Right renal pelvis (tissue), 4 donors: ENCODE results near the gene FBXO4. TPM values are rescaled to one million over a fixed set of nuclear protein-coding genes. Genes with fewer than 3 reads are reported as not detected.
A peak's percentile ranks its signal among the peaks of the same experiment; 100 is the strongest.

Source experiments
- DNase-seq, 4 donors: peaks; one replicate each; pipeline ENCODE4 v3.0.0-alpha.2; 2013; ENCODE audit warnings: low read depth in 4 of 4, low spot score in 3 of 4, missing footprints in 1 of 4
- polyA plus RNA-seq, 4 donors: library from polyadenylated mRNA; unstranded; fragments of 120-200 nt; gene quantifications; one replicate each; pipeline ENCODE4 v1.2.1, GENCODE V29; 2013; ENCODE audit not compliant: insufficient read length in 4 of 4

The FBXO4 gene, protein sequence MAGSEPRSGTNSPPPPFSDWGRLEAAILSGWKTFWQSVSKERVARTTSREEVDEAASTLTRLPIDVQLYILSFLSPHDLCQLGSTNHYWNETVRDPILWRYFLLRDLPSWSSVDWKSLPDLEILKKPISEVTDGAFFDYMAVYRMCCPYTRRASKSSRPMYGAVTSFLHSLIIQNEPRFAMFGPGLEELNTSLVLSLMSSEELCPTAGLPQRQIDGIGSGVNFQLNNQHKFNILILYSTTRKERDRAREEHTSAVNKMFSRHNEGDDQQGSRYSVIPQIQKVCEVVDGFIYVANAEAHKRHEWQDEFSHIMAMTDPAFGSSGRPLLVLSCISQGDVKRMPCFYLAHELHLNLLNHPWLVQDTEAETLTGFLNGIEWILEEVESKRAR
- polyA plus RNA-seq: 10 to 100 TPM; 13.4 to 14.9 (median 14.5) TPM

DNA sequence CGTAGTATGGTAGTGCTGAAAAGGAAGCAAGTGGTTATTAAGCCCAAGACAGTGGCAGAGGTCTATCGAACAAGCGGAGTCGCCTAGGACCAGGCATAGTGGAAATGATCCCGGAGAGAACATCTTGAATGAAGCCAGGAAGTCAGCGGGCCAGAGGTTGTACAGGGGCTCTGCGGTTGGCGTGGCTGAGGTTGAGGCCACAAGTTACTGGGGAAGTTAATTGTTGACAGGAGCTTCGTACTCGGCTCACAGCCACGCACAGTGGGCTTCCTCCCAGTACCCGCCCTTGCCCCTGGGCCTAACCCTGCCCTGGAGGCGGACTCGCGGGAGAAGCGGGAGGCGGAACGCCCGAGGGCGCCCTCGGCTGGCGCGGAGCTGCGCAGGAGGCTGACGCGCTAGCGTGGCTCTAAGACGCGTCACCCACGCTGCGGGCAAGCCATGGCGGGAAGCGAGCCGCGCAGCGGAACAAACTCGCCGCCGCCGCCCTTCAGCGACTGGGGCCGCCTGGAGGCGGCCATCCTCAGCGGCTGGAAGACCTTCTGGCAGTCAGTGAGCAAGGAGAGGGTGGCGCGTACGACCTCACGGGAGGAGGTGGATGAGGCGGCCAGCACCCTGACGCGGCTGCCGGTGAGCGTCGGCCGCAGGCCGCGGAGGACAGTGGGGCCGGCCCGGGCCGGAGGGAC, at the start of gene FBXO4:
Gene FBXO4 (plus strand): TSS at position 410 of the 683 bp plus-strand sequence. CDS start 29 bp downstream, at position 439.
- peak; percentile 51 to 77 (median 64) for DNase-seq

DNA sequence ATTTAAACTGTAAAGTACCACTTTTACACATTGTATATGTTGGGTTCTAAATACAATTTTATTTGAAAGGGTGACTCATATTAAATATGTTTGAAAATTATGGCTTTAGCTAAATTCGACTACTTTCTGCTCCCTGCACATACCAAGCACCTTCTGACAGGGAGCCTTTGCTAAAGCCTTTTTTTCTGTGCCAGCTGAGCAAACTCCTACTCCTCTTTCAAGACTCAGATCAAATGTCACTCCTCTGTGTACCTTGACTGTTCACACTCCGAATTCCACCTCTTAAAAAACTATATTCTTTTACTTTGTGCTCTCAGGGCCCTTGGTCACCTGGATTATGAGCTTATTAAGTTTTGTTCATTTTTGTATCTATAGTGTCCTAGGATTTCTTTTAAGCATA, 48.4 kb upstream of the FBXO4 start:
- no peak for DNase-seq

DNA sequence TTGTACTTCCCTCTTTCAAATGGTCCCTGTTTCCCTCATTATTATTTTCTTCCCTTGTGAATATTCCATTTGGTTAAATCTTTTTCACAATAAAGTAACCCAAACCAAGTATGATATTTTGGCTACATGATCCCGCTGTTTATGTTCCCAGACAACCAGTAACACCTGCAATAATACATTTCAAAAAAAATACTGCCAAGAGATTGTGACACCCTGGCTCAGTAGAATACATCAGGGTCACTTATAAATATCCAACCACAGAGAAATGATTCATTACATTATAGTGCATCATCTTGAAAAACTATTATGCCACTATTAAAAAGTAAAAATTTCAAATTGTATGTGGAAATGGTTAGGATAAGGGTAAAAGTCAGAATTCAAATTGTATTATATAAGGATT, 47.7 kb upstream of the FBXO4 start:
- no peak for DNase-seq

DNA sequence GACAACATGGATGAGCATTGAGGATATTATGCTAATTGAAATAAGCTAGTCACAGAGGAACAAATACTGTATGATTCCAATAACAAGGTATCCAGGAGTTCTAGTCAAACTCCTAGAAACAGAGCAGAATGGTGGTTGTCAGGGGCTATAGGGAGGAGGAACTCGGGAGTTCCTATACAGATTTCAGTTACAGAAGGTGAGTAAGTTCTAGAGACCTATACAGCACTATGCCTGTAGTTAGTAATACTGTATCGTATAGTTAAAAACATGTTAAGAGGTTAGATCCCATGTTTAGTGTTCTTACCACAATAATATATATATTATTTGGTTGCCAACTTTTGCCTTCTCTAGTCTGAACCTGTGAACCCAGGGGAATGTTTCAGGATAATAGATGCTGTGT, 46.9 kb upstream of the FBXO4 start:
- DNase-seq: no peak

DNA sequence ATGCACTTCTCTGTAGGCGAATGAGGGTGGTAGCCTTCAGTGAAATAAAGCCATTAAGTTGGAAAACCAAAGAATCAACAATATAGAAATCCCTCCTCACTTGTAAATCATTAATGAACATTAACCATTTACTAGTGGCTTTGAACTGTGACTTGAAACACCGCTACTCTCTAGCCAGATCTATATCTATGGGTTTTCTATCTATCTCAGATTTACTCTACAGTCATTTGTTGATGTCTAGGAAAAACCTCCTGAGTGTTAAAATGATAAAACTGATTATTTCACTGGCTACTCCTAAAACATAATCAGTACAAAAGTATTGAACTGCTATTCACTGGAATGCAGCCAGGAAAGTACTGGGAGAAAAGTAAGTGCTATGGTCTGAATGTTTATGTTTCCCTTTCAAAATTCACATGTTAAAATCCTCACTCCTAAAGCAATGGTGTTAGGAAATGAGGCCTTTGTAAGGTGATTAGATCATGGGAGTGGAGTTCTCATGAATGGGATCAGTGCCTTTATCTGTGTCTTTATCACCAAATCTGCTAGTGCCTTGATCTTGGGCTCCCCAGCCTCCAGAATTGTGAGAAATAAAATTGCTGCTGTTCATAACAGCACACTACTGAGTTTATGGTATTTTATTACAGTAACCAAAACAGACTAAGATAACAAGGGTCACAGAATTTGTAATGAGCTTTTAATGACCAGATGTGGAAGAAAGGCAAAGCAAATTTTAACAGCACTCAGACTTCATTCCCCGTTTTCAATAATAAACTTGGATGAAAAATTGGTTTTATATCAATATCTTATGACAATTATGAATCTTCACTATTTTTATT, 46.2 kb upstream of the FBXO4 start:
- DNase-seq: no peak

DNA sequence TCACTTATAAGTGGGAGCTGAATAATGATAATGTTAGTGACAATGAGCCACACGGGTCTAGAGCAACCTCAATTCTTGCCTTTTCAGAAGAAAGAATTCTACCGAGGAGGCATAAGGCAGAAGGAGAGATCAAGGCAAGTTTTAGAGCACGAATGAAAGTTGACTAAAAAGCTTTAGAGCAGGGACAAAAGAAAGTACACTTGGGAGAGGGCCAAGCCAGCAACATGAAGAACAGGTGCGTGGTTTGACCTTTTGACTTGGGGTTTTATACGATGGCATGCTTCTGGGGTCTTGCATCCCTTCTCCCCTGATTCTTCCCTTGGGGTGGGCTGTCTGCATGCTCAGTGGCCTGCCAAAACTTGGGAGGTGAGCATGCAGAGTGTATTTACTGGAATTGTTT, 42.3 kb upstream of the FBXO4 start:
- DNase-seq: no peak

DNA sequence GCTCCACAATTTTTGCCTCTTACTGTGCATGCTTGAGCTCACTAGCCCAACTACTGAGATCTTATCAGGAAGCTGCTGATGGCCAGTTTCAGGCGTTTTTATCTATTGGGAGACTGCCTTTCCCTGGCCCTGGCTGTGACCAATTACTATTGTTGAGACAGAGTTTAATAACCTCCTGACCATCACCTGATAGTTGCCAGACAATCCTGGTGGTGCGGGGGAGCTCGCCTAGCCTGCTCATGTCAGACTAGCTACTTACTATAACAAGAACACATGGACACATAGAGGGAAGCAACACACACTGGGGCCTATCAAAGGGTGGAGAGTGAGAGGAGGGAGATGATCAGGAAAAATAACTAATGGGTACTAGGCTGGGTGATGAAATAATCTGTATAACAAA, 41.8 kb upstream of the FBXO4 start:
- DNase-seq: no peak

DNA sequence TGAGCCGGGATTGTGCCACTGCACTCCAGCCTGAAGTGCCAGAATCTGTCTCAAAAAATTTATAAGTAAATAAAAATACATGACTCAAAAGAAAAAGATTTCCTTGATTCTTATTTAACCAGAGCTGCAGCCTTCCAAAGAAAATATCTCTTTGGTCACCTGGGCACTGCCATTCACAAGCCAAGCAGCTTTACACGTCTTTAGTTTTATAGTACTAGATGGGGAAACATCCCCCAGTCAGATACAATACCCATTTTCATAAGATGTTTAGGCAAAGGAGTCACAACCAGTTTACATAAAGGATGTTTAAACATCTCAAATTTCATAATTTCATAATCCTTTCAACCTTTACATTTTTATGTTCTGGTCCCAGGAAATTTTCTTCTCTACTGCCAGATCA, 41.1 kb upstream of the FBXO4 start:
- DNase-seq: no peak

DNA sequence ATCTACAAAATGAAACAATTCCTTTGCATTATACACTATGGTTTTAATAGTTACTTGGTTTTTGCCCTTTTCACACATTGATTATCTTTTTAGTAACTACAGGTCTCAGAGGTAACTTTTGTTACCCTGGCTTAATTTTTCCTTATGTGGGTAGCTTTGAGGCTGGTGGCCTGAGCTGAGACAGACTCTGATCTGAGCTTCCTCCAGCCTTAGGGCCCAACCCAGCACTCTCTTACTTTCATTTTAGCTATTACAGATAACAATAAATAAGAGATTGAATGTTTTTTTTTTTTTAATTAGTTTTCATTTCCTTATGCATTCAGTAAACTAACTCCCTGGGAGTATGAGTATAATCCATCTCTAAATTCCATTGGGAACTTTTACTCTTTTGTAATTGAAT, 39.8 kb upstream of the FBXO4 start:
- DNase-seq: no peak

DNA sequence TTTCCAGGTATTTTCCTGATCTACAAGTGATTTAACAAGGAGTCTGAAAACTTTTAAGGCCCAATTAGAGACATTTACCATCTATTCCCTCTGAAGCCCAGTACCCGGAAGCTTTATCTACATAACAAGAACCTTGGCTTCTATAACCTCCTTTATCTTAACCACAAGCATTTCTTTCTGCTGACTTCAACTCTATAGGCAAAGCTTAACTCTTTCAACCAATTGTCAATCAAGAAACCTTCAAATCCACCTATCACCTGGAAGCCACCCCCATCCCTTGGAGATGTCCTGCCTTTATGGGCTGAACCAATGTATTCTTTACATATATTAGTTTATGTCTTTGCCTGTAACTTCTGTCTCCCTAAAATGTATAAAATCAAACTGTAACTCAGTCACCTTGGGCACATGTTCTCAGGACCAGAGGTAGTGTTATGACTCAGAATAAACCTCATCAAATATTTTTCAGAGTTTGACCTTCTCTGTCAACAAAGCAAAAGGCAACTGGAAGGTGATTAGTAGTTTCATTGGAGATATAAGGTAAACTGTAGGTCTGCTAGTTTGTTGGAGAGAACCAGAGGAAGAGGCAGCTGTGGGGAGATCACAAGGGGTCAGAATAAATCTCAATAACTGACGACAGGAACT, 33.9 kb upstream of the FBXO4 start:
- DNase-seq: no peak

DNA sequence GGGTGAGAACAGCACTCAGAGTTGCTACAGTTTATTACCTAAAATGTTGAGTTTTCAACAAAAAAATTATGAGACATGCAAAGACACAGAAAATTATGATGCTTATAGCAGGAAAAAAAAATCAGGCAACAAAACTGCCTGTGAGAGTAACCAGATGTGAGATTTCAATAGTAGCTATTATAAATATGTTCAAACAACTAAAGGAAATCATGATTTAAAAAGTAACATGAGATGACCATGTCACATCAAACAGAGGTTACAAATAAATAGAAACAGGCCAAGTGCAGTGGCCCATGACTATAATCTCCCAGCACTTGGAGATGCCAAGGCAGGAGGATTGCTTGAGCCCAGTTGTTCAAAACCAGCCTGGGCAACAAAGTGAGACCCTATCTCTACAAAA, 33.0 kb upstream of the FBXO4 start:
- DNase-seq: no peak

DNA sequence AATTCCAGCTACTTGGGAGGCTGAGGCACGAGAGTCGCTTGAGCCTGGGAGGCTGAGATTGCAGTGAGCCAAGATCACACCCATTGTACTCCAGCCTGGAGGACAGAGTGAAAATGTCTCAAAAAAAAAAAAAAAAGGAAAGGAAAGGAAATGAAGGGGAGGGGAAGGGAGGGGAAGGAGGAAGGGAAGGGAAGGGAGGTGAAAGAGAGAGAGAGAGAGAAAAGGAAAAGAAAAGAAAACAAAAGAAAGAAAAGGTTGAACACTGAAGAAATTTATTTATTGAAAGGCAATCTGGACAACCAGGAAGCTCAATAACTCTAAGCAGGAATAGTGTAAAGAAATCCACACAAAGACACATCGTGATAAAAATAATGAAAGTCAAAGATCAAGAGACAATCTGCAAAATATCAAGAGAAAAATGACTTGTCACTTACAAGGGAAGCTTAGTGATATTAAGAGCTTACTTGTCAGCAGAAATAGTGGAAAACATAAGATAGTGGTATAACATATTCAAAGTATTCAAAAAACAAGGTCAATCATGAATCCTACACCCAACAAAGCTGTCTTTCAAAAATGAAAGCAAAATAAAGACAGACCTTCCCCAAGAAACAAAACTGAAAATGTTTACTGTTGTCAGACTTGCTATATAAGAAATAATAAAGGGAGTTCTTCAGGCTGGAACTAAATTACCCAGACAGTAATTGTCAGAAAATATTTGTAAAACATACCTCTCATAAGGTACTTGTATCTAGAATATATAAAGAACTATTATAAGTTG, 31.8 kb upstream of the FBXO4 start:
- DNase-seq: no peak

DNA sequence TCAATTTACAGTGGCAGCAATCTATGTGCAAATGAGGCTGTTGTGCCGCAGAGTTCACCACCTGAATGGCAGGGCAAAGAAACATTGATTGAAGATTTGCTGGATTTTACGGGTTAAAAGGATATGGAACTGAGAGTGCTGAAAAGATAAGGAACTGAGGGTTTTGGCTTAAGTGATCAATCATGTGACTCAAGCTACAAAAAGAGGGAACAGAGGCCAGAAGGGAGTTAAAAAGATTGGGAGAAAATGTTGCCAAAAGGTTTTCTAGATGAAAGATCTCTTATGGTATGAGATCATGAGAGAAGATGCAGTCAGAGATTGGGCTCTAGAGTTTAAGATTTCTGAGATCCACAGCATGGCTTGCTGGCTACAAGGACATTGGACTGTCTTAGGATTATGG, 28.9 kb upstream of the FBXO4 start:
- DNase-seq: no peak

DNA sequence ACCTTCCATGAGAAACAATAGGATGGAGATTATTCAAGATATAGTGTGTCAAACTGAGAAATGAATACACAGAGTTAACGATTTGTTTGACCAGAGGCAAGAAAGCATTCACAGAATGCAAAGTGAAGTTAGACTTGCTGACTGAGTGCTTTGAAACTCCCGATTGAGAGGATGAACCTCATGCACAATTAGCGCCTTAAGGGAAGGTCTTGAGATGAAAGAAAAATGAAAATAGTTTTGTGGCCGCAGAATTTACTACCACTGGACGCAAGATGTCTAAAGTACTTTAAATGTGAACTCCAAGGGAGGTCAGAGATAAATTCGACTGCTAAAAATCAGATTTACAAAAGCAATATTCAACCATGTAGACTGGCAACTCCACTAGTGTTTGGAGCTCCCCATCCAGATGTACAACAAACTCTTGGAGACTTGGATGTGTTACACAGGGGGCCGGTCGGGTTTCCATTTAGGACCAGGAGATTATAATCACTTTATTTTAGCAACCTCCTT, 21.6 kb upstream of the FBXO4 start:
- DNase-seq: no peak

DNA sequence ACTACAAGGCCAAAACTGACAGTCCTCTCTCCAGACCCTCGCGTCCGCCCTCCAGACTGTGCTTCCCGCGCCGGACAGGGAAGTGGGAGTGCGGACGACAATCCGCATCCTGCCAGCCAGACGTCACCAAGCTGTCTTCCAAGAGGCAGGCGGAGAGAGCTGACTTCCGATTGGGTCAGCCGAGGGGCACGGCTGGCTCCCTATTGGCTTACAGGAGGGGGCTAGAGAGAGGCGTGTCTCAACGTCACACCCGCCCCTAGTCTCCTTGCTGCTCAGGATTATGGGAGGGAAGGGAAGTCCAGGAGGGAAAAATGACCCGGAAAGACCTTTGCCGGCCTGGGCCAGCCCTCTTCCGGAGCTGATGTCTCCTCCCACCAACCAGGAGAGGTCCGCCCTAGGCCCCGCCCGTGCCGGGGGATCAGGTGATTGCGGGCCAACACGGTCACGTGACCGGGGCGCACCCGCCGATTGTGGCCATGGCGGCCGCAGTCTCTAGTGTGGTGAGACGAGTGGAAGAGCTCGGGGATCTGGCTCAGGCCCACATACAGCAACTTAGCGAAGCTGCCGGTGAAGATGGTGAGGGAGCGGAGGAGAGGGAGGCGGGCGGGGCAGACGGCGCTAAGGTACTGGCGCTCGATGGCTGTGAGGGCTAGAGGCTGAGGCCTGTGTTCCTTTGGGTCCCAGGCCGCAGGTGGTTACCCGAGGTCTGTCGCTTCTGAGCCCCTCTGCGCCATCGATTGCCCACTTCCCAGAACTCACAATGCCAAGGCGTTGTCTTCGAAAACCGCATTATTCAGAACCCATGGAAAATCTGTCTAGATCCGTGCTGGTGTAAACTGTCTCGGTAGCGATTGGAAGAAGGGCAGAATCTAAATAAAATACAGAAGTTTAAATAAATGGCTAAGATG, 20.9 kb upstream of the FBXO4 start, which contains the start of gene RIMOC1:
Gene RIMOC1 (plus strand): TSS at position 453 of the 908 bp plus-strand sequence. CDS start 24 bp downstream, at position 477.
- DNase-seq: peak; percentile 92 to 99 (median 98)

DNA sequence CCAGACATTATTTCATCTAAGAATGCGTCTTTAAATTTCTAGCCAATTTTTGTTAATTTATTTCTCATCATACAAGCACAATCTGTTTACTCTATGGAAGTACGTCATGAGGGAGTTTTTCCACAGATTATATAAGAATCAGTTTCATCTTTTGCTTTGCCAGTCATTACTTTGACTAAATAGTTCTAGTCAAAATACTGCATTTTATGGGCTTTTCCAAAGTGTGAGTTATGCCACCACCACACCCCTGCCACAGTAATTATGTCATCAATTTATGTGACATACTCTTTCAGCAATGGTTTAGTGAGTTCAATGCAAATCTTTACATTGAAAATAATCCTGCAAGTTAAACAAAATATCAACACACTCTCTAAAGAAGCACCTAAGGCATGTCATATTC, 18.9 kb upstream of the FBXO4 start:
- no peak for DNase-seq

DNA sequence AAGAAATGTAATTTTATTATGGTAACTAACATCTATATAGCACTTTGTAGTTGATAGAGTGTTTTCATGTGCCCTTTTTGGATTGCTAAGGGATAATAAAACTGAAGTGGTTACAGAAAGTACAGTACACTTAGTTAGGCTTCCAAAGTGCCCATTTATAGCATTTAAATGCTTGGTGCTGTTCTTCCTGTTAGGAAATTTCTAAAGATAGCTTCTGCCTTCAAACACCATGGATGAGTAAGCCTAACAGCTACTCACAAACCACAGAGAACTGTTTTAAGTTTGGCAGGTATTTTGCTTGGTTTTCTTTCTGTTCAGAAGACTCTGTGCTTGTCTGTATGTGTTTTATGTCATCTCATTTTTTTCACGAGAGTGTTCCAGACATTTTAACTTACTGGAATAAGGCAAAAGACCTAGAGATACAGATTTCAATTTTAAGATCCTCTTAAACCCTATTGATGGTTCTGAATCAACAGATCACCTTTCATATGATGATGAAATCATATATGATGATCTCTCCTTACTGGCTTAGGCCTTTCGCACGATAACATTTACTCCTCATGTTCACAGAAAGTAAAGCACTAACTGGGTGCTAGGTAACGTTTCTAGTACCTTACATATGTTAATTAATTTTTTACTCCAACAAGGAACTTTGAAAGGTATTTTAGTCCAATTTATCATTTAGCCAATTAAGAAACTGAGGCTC, 16.6 kb upstream of the FBXO4 start:
- DNase-seq: no peak

DNA sequence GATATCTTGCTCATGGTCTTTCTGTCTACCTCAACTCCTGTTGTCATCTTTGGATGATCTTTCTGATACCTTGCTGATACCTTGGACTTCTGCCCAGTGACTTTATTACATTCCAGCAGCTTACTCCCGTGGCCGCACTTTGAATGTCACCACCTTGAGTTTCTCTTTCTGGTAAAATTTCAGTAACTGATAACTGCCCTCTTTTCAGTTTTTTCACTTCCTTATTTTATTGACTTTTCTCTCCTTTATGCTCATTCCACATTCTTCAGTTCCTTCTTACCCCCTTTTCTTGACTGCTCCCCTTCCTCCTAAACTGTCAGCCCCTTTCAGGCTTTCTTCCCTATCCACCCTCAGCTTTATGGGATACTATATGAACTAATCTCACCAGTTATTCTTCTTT, 7.0 kb upstream of the FBXO4 start:
- no peak for DNase-seq
